GM21447 (cell line): ENCODE results near the gene MLF2.
"Not testable (repeated sequence)": the region's sequence is repeated elsewhere in the genome, so short reads cannot be mapped to it uniquely, and the experiment has no call there.

Experiments
- ATAC-seq: cut with Tn5 transposase; IDR thresholded peaks from one replicate; pipeline ENCODE4 v1.9.1; 2021; ENCODE audit not compliant: unreplicated experiment

The MLF2 gene

GRCh38 chr12:6765634-6766581 is 13.0 kb upstream of the MLF2 start, which contains the start of gene PTMS:
TSS of gene PTMS (plus strand) at chr12:6766363. CDS start at chr12:6766706, 343 bp downstream.
- no peak for ATAC-seq

- ATAC-seq, result no peak
Observed at GRCh38 chr12:6765048-6765633, 12.2 kb upstream of the MLF2 start.

- ATAC-seq, result peak; percentile 78
Observed at GRCh38 chr12:6764011-6764828, 11.3 kb upstream of the MLF2 start.

GRCh38 chr12:6763380-6763779 is 10.4 kb upstream of the MLF2 start:
- no peak for ATAC-seq

- ATAC-seq, result no peak
Observed at GRCh38 chr12:6759741-6760140, 6.8 kb upstream of the MLF2 start.

GRCh38 chr12:6758506-6759095 is 5.7 kb upstream of the MLF2 start:
- ATAC-seq, result no peak

GRCh38 chr12:6757028-6757690 is 4.2 kb upstream of the MLF2 start:
- no peak for ATAC-seq

- no peak for ATAC-seq
Observed at GRCh38 chr12:6754411-6754810, 1.5 kb upstream of the MLF2 start.

- no peak for ATAC-seq
Observed at GRCh38 chr12:6753772-6754356, 923 bp upstream of the MLF2 start.

GRCh38 chr12:6752167-6752920 is 597 bp downstream of the MLF2 start:
- ATAC-seq, result no peak

- ATAC-seq, result no peak
Observed at GRCh38 chr12:6751767-6752166, 1.2 kb downstream of the MLF2 start.

- no peak for ATAC-seq
Observed at GRCh38 chr12:6750506-6750905, 2.4 kb downstream of the MLF2 start.

GRCh38 chr12:6748761-6749160 is 4.2 kb downstream of the MLF2 start:
- ATAC-seq, result no peak

- ATAC-seq, result no peak
Observed at GRCh38 chr12:6747216-6747615, 5.7 kb downstream of the MLF2 start.

- ATAC-seq, result no peak
Observed at GRCh38 chr12:6745741-6746525, 7.0 kb downstream of the MLF2 start.

- ATAC-seq, result not testable (repeated sequence)
Observed at GRCh38 chr12:6743300-6743699, 9.6 kb downstream of the MLF2 start.

- no peak for ATAC-seq
Observed at GRCh38 chr12:6742834-6743233, 10.1 kb downstream of the MLF2 start.

GRCh38 chr12:6742080-6742479 is 10.9 kb downstream of the MLF2 start:
- not testable (repeated sequence) for ATAC-seq

GRCh38 chr12:6736754-6737153 is 16.2 kb downstream of the MLF2 start:
- ATAC-seq, result no peak
